Neural progenitor cell (in vitro differentiated cells): ENCODE measurements around the gene KRTAP12-4. TPM values are rescaled to one million over a fixed set of nuclear protein-coding genes. Genes with fewer than 3 reads are reported as not detected.
A peak's percentile ranks its signal among the peaks of the same experiment; 100 is the strongest.
"Not testable (repeated sequence)": the region's sequence is repeated elsewhere in the genome, so short reads cannot be mapped to it uniquely, and the experiment has no call there.

Experiments
- DNase-seq: peaks from one replicate; pipeline ENCODE4 v3.0.0-alpha.2; 2016; ENCODE audit warnings: low spot score
- H2AFZ ChIP-seq: fragments of 200-600 bp; sonication (generic); replicated peaks from 2 replicates; pipeline ENCODE4 v1.6.1; 2016; ENCODE audit warnings: antibody characterized with exemption
- H3F3A ChIP-seq: fragments of 200-600 bp; sonication (generic); 2 replicates; pipeline ENCODE4 v1.6.1; 2016; ENCODE audit warnings: antibody characterized with exemption, low read depth
- H3K27ac ChIP-seq: fragments of 200-600 bp; sonication (generic); 2 replicates; pipeline ENCODE4 v1.5.1; 2016; ENCODE audit warnings: mild to moderate bottlenecking
- H3K27me3 ChIP-seq: fragments of 200-600 bp; sonication (generic); 2 replicates; pipeline ENCODE4 v1.6.1; 2016; ENCODE audit warnings: mild to moderate bottlenecking, moderate library complexity
- H3K36me3 ChIP-seq: fragments of 200-600 bp; sonication (generic); 2 replicates; pipeline ENCODE4 v1.5.1; 2016
- H3K4me1 ChIP-seq: fragments of 200-600 bp; sonication (generic); 2 replicates; pipeline ENCODE4 v1.6.1; 2016; ENCODE audit warnings: mixed run types
- H3K4me2 ChIP-seq: fragments of 200-600 bp; sonication (generic); 2 replicates; pipeline ENCODE4 v1.6.1; 2016
- H3K4me3 ChIP-seq: fragments of 200-600 bp; sonication (generic); 2 replicates; pipeline ENCODE4 v1.5.1; 2016
- H3K79me2 ChIP-seq: fragments of 200-600 bp; sonication (generic); 2 replicates; pipeline ENCODE4 v1.6.1; 2016; ENCODE audit warnings: low read depth
- H3K9ac ChIP-seq: fragments of 200-600 bp; sonication (generic); 2 replicates; pipeline ENCODE4 v1.6.1; 2016
- H3K9me3 ChIP-seq: fragments of 200-600 bp; sonication (generic); 2 replicates; pipeline ENCODE4 v1.5.1; 2016; ENCODE audit warnings: low read depth
- H4K20me1 ChIP-seq: fragments of 200-600 bp; sonication (generic); 2 replicates; pipeline ENCODE4 v1.6.1; 2016; ENCODE audit warnings: low read depth
- H3K27ac Mint-ChIP-seq: 3 replicates; pipeline ENCODE4 v1.8.0; 2021; ENCODE audit warnings: mixed read lengths
- H3K27me3 Mint-ChIP-seq: 2 replicates; pipeline ENCODE4 v1.8.0; 2022; ENCODE audit warnings: low read depth, mild to moderate bottlenecking, inconsistent platforms, moderate library complexity, mixed read lengths; ENCODE audit not compliant: insufficient read depth
- H3K36me3 Mint-ChIP-seq: 3 replicates; pipeline ENCODE4 v1.8.0; 2021; ENCODE audit warnings: mixed read lengths
- H3K4me1 Mint-ChIP-seq: 3 replicates; pipeline ENCODE4 v1.8.0; 2021; ENCODE audit warnings: mixed read lengths
- H3K4me3 Mint-ChIP-seq: 3 replicates; pipeline ENCODE4 v1.8.0; 2021; ENCODE audit warnings: mild to moderate bottlenecking, moderate library complexity, mixed read lengths
- H3K9me3 Mint-ChIP-seq: 3 replicates; pipeline ENCODE4 v1.8.0; 2020; ENCODE audit warnings: mixed read lengths
- EZH2 ChIP-seq: fragments of 200-600 bp; sonication (generic); IDR thresholded peaks from 2 replicates; pipeline ENCODE4 v1.6.1; 2017; ENCODE audit warnings: antibody characterized with exemption, mild to moderate bottlenecking, moderate library complexity
- EZH2phosphoT487 ChIP-seq: fragments of 200-600 bp; sonication (generic); IDR thresholded peaks from 2 replicates; pipeline ENCODE4 v1.6.1; 2017; ENCODE audit warnings: antibody characterized with exemption
- total RNA-seq: library from RNA; depleted of rRNA; stranded (reverse); fragments of >200 nt; gene quantifications from 2 replicates; pipeline ENCODE4 v1.2.3, GENCODE V29; 2015; ENCODE audit warnings: low replicate concordance
- TF ChIP-seq, protein P1 (sequence below): fragments of 200-600 bp; sonication (generic); IDR thresholded peaks from 2 replicates; pipeline ENCODE4 v1.5.1; 2017; ENCODE audit warnings: antibody characterized with exemption, mild to moderate bottlenecking

The KRTAP12-4 gene
- total RNA-seq, 1 donor from 2014 or later: not detected

DNA sequence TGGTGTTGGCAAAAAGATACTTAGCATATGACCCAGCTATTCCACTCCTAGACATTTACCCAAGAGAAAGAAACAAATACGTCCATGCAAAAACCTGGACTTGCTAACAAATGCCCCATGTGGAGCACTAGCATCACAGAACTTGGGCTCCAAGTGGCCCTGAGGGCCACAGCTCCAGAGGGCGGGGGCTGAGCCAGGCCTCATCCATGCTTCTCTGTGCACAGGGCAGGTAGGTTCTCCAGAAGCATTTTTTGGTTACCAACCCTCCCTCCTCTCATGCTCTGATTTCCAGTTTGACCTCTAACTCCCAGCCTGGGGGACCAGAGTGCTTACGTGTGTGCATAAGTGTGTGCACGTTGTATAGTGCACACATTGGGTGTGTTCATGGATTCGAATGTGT, 10.2 kb upstream of the KRTAP12-4 start:
- Histone ChIP-seq H3K4me2 (no peak overlapping the region), H3F3A (no peaks in the 10 kb centered on the region), H3K9me3 (peaks cover 6% of the 10 kb centered on the region), H3K27me3 (no peaks in the 10 kb centered on the region), H3K79me2 (no peaks in the 10 kb centered on the region), H2AFZ (no peak overlapping the region), H3K36me3 (no peaks in the 10 kb centered on the region), H3K27ac (no peak overlapping the region), H3K4me3 (no peak overlapping the region), H4K20me1 (no peaks in the 10 kb centered on the region), H3K4me1 (no peaks in the 10 kb centered on the region), H3K9ac (no peak overlapping the region)
- Mint-ChIP-seq H3K4me3 (no peak overlapping the region), H3K9me3 (peaks cover 26% of the 10 kb centered on the region), H3K27ac (no peak overlapping the region), H3K4me1 (no peaks in the 10 kb centered on the region), H3K36me3 (no peaks in the 10 kb centered on the region), H3K27me3 (peaks cover 7% of the 10 kb centered on the region)
- no peak for DNase-seq
- TF ChIP-seq, protein P1, sequence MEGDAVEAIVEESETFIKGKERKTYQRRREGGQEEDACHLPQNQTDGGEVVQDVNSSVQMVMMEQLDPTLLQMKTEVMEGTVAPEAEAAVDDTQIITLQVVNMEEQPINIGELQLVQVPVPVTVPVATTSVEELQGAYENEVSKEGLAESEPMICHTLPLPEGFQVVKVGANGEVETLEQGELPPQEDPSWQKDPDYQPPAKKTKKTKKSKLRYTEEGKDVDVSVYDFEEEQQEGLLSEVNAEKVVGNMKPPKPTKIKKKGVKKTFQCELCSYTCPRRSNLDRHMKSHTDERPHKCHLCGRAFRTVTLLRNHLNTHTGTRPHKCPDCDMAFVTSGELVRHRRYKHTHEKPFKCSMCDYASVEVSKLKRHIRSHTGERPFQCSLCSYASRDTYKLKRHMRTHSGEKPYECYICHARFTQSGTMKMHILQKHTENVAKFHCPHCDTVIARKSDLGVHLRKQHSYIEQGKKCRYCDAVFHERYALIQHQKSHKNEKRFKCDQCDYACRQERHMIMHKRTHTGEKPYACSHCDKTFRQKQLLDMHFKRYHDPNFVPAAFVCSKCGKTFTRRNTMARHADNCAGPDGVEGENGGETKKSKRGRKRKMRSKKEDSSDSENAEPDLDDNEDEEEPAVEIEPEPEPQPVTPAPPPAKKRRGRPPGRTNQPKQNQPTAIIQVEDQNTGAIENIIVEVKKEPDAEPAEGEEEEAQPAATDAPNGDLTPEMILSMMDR: no peak
- TF ChIP-seq EZH2: no peak
- TF ChIP-seq EZH2phosphoT487: no peak

DNA sequence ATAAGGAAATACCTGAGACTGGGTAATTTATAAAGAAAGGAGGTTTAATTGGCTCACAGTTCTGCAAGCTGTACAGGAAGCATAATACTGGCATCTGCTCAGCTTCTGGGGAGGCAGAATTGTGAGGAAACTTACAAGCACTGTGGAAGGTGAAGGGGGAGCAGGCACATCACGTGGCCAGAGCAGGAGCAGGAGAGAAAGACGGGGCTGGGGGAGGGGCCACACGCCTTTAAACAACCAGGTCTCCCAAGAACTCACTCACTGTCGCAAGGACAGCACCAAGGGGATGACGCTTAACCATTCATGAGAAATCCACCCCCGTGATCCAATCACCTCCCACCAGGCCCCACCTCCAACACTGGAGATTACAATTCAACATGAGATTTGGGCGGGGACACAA, 7.1 kb upstream of the KRTAP12-4 start:
- not testable (repeated sequence) for H4K20me1 ChIP-seq, H3K4me3 ChIP-seq, H3K4me1 Mint-ChIP-seq, H3K27me3 ChIP-seq, H3K27me3 Mint-ChIP-seq, H3K9me3 ChIP-seq, H3K4me2 ChIP-seq, H3K9ac ChIP-seq, H3F3A ChIP-seq, H3K36me3 Mint-ChIP-seq, H3K4me3 Mint-ChIP-seq, H3K4me1 ChIP-seq, H3K27ac Mint-ChIP-seq, H3K79me2 ChIP-seq, H3K27ac ChIP-seq, H3K36me3 ChIP-seq
- peak overlapping the region; percentile 7 for H2AFZ ChIP-seq
- peaks cover 32% of the 10 kb centered on the region for H3K9me3 Mint-ChIP-seq
- DNase-seq: peak; percentile 39

DNA sequence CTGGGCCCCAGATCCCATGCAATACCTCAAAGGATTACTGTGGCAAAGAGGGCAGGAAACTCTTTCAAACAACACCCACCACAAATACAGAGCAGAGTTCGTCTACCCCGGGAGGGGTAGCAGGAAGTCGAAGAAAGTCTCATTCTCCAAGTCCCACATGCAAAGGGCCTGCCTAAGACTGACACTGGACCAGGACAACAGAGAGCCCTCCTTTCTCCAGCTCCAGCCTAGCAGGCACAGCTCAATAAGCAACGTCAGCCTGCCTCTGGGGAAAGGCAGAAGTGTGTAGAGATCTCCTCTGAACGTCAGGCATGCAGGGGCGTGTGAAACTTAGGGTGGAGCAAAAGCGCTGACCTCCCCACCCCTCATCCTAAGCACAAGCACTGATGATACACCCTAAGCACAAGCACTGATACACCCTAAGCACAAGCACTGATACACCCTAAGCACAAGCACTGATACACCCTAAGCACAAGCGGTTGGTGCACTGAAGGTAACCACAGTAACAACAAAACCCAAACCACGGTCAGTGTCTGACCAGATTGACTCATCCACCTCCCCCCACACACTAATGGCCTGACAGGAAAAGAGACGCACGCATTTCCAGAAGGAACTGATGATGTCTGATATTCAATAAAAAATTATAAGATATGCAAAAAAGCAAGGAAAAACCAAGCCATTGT, 4.6 kb upstream of the KRTAP12-4 start:
- no peak for DNase-seq
- Histone ChIP-seq H3K36me3 (no peaks in the 10 kb centered on the region), H3K27me3 (no peaks in the 10 kb centered on the region), H3K9me3 (no peaks in the 10 kb centered on the region), H2AFZ (peak overlapping the region; percentile 70), H3K27ac (no peak overlapping the region), H3K4me2 (no peak overlapping the region), H3K9ac (no peak overlapping the region), H3K4me1 (no peaks in the 10 kb centered on the region), H4K20me1 (no peaks in the 10 kb centered on the region), H3F3A (no peaks in the 10 kb centered on the region), H3K4me3 (no peak overlapping the region), H3K79me2 (no peaks in the 10 kb centered on the region)
- no peaks in the 10 kb centered on the region for H3K4me1 Mint-ChIP-seq
- no peak overlapping the region for H3K27ac Mint-ChIP-seq
- no peak overlapping the region for H3K4me3 Mint-ChIP-seq
- H3K36me3 Mint-ChIP-seq: no peaks in the 10 kb centered on the region
- TF ChIP-seq, protein P1: no peak
- TF ChIP-seq EZH2: no peak
- TF ChIP-seq EZH2phosphoT487: no peak
- peaks cover 28% of the 10 kb centered on the region for H3K9me3 Mint-ChIP-seq
- peaks cover 5% of the 10 kb centered on the region for H3K27me3 Mint-ChIP-seq

DNA sequence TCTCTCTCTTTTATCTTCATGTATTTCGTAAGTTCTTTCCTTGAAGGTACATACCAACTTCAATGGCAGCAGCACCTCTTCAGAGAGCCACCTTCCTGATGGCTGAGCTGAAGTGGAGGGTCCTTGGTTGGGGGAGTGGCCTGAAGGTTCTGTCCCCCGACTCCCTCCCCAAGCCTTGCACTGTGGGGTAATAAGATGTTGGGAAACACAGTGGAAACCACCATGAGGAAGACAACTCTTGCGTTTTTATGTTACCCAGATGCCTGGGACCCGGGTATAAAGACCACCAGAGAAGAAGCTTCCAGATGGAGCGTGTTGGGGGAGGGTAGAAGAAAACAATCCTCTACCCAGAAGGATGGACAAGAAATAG, 4.1 kb upstream of the KRTAP12-4 start:
- Mint-ChIP-seq H3K4me3 (no peak overlapping the region), H3K36me3 (no peaks in the 10 kb centered on the region), H3K27me3 (peaks cover 5% of the 10 kb centered on the region), H3K9me3 (peaks cover 26% of the 10 kb centered on the region), H3K27ac (no peak overlapping the region), H3K4me1 (no peaks in the 10 kb centered on the region)
- no peak for DNase-seq
- H3K4me2 ChIP-seq: no peak overlapping the region
- H4K20me1 ChIP-seq: no peaks in the 10 kb centered on the region
- no peak overlapping the region for H3K4me3 ChIP-seq
- no peaks in the 10 kb centered on the region for H3K4me1 ChIP-seq
- no peaks in the 10 kb centered on the region for H3K27me3 ChIP-seq
- peak overlapping the region; percentile 70 for H2AFZ ChIP-seq
- no peaks in the 10 kb centered on the region for H3K36me3 ChIP-seq
- no peaks in the 10 kb centered on the region for H3F3A ChIP-seq
- no peak for TF ChIP-seq EZH2phosphoT487
- TF ChIP-seq, protein P1: no peak
- no peak for TF ChIP-seq EZH2
- H3K27ac ChIP-seq: no peak overlapping the region
- no peaks in the 10 kb centered on the region for H3K79me2 ChIP-seq
- no peak overlapping the region for H3K9ac ChIP-seq
- no peaks in the 10 kb centered on the region for H3K9me3 ChIP-seq
